Stimulated activated CD8-positive, alpha-beta memory T cell treated with anti-CD3 and anti-CD28 coated beads, Interleukin-4, amount 100 ng/mL, for 1 hour (primary cell): ENCODE results near the gene MOB2.

Source experiments
- DNase-seq, 2 donors: peaks; one replicate each; pipeline ENCODE4 v3.0.0-alpha.2; 2020; ENCODE audit warnings: low read depth in 2 of 2, low spot score in 1 of 2

MOB2 gene

GRCh38 chr11:1458340-1459218, 28.0 kb downstream of the MOB2 start:
- no peak for DNase-seq

GRCh38 chr11:1457856-1458255, 28.7 kb downstream of the MOB2 start:
- no peak for DNase-seq

- no peak for DNase-seq
These were observed 29.3 kb downstream of the MOB2 start for GRCh38 chr11:1457326-1457680.

DNA sequence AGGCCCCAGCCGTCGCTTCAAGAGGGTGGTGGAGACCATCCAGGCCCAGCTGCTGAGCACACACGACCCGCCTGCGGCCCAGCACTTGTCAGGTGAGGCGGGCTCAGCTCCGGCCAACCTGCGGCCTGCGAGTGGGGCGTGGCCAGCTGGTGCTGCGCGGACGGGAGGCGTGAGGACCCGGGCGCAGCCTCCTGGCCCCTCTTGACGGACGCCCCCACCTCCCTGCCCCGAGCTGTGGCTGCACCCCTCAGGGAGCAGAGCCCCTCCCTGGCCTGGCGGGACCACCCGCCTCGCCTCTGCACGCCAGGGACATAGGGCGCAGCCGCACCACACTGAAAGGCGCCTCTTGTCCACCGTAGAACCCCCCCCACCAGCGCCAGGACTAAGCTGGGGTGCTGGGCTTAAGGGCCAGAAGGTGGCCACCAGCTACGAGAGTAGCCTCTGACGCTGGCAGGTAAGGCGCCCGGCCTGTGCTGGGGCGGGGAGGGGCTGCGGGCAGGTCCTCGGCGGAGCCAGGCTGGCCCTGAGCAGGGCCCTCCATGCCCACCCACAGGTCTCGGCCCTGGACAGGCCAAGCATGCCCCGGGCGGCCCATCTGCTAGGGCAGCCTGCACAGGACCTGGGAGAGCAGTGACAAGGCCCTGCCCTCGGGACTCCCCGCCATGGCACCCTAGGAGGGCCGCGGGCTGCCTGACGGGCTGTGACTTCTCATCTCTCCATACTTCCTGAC, 29.8 kb downstream of the MOB2 start:
- no peak for DNase-seq

- no peak for DNase-seq
These were observed 30.4 kb downstream of the MOB2 start for GRCh38 chr11:1456176-1456575.

GRCh38 chr11:1455763-1456060, 30.9 kb downstream of the MOB2 start:
- no peak for DNase-seq

DNA sequence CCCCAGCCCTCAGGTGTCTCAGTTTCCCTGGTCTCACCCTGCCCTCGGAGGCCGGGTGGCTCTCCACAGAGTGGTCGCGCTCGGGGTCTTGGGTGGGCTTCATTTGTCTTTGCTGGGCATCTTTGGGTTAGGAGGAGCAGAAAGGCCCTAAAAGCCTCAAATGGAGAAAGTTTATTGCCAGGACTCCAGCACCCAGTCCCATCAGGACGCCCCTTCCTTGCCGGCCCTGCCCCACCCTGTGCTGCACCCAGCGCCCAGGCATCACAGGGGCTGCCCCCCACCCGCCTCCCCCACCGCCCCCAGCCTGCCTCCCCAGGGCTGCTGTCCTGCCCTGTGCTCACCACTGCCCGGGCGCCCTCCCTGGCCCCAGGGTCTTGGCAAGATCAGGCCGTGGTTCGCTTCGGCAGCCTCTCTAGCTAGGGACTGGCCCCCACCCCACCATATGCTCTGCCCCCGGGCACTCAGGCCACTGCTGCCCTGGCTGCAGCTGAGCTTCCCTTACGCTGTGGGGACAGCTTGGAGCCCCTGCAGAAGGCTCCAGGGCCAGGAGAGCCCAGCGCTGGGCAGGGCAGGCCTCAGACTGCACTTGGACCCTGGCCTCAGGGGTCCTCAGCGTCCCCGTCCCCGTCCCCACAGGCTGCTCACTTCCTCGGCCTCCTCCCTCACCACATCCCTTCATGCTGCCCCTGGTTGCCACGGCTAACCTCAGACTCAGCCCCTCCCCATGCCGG, 31.4 kb downstream of the MOB2 start:
- DNase-seq = no peak

GRCh38 chr11:1454576-1454975, 32.0 kb downstream of the MOB2 start:
- no peak for DNase-seq

DNA sequence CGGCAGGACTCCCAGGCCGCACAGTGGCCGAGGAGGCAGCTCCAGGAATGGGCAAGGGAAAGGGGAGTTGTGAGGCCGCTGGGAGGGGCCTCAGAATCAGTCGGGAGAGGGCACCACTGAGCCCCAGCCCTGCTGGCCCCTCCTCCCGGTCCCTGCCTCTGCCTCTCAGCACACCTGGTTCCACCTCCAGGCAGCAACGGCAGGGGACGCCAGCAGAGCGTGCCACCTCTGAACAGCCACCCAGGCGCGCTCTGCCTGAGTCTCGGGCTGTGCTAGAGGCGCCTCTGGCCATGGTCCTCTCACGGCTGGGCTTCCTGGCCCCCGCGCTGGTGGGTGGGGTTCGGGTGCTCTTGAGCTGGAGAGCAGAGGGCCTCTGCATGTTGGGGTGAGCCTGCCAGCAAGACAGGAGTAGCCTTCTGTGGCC, 33.0 kb downstream of the MOB2 start:
- no peak for DNase-seq

DNA sequence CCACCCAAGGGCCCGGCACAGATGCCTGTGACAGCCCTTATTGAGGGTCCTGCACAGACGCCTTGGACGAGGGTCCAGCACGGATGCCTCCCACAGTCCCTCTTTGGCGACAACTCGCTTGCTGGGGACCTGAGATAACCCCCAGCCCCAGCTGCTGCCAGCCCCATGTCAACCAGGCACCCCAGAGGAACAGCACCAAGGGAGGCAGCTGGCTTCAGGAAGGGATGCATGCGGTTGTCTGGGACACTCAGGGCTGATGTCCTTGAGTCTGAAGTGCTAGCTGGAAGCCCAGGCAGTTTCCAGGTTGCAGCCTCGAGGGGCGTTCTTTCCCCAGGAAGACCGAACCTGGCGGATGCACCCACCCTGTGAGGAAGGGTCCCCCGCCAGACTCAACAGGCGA, 33.8 kb downstream of the MOB2 start:
- DNase-seq = no peak

DNA sequence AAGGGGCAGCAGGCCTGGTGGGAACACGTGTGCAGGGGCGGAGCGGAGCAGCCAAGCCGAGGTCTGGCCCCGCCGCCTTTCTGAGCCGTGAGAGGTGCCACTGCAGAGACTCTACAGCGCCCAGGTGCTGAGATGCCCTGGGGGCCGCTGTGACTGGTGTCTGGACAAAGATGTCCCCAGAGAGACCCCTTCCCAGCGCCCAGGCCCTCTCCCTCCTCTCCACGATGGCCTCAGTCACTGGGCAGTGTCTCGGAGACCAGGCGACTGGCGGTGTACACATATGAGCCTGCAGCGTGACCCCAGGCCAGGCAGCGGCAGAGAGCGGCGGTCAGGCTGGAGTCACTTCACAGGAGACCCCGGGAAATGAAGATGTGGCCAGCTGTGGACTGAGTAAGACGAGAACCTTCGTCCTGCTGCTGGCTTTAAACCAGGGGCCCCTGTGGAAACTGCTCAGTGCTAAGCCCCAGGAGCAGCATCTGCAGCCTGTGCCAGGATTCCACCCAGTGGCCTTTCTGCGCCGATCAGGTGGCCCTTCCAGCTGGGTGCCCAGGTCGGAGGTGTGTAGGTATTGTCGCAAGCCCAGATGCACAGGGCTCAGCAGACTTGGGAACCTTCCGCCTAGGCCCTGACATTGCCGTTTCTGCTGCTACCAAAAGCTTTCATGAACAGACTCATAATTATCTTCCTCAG, 34.7 kb downstream of the MOB2 start:
- DNase-seq = no peak

DNA sequence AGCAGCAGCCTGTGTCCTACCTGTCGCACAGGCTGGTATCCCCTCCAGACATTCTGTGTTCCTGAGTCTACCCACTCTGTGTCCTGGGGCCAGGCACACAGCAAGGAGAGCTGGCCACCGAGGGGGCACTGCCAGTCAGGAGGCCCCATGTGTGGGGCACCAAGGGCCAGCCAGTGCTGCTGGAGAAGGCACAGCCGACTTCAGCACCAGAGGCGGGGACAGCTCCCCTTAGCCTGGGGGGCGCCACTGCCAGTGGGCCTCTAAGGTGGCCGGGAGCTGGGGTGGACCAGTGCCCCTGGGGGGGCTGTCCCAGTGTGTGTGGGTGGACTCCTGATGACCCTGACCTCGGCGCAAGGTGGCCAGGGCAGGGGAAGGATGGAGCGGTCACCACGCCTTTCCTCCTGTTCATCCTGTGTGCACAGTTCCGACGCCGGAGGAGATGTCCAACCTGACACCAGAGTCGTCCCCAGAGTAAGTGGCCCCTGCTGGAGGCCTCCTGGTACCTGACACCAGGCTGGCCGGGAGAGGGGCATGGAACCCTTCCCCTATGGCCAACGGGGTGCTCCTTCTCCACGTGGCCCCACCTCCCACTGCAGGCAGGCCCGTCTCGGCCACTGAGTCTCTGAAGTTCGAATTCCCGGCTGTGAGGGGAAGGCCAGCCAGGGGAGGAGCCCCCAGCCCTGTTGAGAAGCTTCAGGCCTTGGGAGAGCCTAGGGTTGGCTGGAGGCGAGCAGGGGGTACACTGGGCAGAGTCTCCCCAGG, 35.4 kb downstream of the MOB2 start:
- no peak for DNase-seq

DNA sequence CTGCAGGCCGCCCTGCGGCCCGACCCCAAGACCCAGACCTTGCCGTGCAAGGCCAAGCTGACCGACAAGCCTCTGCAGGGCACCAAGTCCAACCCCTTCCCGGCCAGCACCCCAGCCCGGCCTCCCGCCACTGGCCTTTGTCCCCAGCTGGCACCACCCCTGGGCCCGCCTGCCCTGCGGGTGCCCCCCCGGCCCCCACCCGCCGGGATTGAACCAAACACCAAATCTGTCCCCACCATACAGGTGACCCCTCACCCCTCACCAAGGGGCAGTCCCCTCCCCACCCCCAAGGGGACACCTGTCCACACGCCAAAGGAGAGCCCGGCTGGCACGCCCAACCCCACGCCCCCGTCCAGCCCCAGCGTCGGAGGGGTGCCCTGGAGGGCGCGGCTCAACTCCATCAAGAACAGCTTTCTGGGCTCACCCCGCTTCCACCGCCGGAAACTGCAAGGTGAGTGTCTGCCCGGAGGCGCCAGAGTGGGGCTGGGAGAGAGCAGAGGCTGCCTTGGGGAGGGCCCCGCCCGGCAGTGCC, 36.2 kb downstream of the MOB2 start:
- no peak for DNase-seq

DNA sequence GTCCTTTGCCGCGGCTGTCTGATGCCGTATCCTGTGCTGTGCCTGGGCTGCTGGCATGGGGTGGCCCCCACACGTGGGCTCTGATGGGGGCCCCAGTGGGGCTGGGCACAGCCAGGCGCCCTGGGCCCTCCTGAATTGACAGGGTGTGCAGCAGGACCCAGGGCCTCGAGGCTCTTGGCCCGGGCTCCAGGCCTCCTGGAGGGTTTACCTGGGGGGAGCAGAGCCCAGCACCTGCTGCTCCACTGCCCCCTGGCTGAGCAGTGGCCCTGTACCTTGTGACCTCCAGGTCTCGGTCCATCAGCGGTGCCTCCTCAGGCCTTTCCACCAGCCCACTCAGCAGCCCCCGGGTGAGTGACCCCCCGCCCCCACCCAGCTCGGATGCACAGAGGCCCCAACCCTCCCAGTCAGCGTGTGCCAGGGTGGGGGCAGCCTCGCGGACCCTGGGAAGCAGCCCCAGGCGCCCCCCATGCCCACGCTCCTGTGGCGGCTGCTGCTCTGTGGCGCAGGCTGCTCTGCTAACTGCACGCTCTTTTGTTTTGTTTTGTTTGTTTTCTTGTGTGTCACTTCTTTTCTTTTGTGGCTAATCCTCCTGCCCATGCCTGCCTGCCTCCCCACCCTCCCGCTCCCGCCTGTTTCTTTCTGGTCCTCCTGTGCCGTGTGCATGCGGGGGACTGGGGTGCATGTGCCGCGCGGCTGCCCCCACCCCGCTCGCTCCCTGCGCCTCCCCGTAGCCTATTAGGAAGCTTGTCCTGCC, 36.9 kb downstream of the MOB2 start:
- no peak for DNase-seq

DNA sequence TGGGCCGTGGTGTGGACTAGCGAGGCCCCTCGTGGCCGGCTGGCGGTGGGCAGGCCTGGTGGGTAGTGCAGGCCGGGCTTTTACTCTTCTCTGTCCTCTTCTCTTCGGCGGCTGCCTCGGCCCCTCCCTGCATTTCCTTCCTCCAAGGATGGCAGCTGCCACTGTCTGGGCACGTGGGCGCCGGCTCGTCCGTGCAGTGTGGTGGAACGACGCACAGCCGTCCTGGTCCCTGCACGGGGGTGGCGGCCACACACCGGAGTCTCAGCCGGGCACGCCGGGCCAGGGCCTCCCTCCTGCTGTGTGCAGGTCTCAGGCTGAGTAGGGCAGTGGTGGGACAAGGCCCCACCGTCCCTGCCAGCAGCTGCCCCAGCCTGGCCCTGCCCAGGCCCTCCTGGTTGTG, 37.7 kb downstream of the MOB2 start:
- no peak for DNase-seq

- no peak for DNase-seq
These were observed 38.4 kb downstream of the MOB2 start for GRCh38 chr11:1447845-1448825.

- DNase-seq = no peak
These were observed 40.0 kb downstream of the MOB2 start for GRCh38 chr11:1446623-1447022.

- no peak for DNase-seq
These were observed 40.7 kb downstream of the MOB2 start for GRCh38 chr11:1445741-1446445.
